DMS114 treated with DMSO at 0.1 percent for 48 hours (cell line): Measurements from ENCODE around the gene ELOVL5.
"Not testable (repeated sequence)": the region's sequence is repeated elsewhere in the genome, so short reads cannot be mapped to it uniquely, and the experiment has no call there.

Source experiments
- DNase-seq: peaks from one replicate; lab custom pipeline; 2025; ENCODE audit not compliant: unreplicated experiment; lab: John Stamatoyannopoulos, UW

The ELOVL5 gene, protein sequence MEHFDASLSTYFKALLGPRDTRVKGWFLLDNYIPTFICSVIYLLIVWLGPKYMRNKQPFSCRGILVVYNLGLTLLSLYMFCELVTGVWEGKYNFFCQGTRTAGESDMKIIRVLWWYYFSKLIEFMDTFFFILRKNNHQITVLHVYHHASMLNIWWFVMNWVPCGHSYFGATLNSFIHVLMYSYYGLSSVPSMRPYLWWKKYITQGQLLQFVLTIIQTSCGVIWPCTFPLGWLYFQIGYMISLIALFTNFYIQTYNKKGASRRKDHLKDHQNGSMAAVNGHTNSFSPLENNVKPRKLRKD

DNA sequence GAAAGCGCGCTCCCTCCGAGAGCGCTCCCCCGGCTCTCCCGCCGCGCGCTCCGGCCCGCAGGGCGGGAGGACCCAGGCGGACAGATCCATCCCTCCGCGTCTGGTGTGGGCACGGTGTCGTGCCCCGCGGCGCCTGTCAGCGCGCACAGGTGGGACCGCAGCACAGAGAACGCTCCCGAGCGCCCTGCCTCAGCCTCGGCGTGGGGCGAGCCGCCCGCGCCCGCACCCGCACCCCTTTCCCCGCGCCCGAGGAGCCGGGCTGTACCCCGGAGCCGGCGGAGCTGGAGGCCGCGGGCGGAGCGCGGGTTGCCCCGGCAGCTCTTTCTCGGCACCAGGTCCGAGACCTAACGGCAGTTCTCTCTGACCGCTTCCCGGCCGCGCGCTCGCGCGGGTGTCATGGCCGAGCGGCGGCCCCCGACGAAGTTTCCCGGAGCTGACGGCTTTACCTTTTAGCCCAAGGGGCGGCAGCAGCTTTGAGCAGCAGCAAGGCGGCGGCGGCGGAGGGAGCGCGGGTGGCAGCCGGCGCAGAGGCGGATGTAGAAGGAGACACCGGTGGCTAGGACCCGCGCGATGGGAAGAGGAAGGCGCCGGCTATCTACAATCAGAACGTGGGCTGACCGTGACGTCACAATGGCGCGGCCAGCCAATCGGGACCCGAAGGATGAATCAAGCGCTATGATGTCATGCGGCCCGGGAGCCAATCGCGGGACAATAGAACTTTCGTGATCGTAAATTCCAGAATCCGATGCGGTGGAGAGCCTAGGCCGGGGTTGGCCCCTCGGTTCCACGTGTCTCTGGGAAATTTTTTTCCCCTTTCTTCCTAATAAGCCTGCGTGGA is at the start of gene ELOVL5:
ELOVL5 (minus strand) TSS at position 580 of the 838 bp plus-strand sequence. CDS start 53,251 bp downstream, outside the sequence.
- peak; percentile 97 for DNase-seq

DNA sequence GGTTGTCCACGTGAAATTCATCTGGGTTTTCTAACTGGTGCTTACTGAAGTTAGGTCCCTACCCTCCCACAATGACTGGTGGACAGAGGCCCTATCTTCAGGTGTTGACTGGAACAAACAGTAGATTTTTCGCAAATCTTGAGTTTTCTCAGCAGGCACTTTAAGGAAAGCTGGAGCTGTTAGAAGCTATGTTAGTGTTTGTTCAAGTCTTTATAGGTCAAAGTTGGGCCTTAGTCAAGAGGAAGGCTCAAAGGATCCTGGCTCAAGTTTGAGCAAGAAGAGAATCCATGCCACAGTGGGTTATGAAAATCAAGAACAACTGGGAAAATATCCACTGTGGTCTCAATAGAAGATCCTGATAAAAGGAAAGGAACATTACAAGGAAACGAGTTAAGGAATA is 48.5 kb upstream of the ELOVL5 start:
- DNase-seq, result no peak

DNA sequence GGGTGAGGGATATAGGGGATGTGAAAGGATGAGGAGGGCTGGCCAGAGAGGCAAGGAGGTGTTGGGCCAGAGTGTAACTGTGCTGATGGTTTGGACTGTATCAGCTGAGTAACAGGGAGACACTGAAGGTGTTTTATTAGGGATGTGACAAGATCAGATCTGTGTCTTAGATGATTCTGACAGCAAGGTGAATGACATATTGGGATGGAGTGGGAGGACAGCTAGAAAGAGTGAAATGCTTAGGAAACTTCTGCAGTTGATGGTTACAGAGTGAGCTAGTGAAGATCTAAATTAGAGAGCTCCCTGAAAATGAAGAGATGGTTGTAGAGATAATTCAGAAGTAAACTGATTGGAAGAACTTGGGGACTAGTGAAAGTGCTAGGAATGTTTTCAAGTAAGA is 47.2 kb upstream of the ELOVL5 start:
- DNase-seq, result no peak

DNA sequence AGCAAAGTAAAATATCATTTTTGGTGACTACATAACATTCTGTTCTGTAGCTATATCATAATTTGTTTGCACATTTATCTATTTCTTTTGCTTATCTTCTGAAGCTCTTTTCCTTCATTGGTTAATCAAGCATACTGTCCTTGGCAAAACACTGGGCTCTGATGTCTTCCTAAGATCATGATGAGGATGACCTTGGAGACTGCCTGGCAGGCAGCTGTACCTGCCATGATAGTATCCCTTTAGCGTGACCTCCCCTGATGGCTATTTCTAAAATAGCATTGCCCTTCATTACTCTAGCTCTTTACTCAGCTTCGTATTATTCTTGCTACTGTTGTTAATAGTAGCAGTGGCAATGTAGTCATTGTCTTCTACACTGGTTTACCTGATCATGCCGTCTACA is 46.0 kb upstream of the ELOVL5 start:
- no peak for DNase-seq

DNA sequence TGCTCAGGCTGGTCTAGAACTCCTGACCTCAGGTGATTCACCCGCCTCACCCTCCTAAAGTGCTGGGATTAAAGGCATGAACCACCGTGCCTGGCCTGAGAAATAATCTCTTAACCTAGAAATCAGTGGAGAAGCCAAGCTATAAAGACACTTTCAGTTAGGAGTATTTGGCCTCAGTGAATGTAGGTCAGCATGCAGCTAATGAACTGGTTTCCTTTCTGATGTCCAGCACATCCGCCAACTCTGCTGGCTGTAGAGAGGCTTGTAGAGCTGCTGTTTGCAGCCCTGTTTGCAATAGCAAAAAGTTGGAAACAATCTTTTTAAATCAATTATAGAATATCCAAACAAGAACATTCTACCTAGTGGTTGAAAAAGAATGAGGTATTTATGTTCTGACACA is 42.4 kb upstream of the ELOVL5 start:
- DNase-seq, result no peak

DNA sequence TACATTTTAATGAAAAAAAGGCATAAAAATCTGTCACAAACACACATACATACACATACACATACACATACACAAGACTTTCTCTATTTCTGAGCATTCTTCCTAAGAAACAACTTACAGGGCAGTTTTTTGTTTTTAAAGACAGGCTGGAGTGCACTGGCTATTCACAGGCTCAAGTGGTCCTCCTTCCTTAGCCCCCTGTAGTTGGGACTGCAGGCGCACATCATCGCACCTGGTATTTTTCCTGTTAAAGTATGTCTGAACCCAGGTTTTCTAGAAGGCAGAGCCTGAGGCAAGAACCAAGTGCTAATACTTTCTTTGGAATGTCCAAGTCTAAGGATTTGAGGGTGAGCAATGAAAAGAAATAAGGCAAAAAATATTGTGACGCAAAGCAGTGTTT is 41.3 kb upstream of the ELOVL5 start:
- no peak for DNase-seq

DNA sequence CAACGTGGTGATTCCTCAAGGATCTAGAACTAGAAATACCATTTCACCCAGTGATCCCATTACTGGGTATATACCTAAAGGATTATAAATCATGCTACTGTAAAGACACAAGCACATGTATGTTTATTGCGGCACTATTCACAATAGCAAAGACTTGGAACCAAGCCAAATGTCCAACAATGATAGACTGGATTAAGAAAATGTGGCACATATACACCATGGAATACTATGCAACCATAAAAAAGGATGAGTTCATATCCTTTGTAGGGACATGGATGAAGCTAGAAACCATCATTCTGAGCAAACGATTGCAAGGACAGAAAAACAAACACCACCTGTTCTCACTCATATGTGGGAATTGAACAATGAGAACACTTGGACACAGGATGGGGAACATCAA is 39.9 kb upstream of the ELOVL5 start:
- not testable (repeated sequence) for DNase-seq

DNA sequence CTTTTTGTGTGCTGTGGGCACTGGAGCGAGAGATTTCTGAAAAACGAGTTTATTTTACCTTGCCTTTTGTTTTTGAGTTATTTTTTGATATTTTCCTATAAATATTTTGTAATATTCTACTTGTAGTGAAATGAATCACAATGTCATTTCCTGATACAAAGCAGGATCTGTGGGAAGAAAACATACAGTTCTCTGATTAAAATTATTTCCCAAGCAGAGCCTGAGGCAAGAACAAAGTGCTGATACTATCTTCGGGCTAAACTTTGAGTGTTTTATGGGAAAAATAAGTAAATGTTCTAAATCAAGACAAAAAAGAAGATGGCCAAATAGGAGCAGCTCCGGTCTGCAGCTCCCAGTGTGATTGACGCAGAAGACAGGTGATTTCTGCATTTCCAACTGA is 33.7 kb upstream of the ELOVL5 start:
- DNase-seq, result no peak

DNA sequence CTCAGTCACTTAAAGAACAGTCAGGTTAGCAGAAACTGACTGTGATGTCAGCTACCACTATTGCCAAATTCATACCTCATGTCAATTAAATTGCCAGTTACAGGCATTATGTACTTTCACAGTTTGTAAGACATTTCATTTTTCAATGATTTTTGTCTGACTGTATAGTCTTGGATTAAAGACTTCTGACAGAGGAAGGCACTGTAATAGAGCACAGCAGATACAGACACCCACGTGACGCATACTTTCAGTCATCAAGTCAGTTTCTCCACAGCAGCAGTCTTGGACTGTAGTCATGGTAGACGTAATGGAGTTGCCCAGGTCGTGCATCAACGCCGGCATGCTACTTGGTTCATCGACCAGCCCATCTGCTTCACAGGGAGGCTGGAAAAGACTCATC is 29.5 kb upstream of the ELOVL5 start:
- DNase-seq, result no peak

DNA sequence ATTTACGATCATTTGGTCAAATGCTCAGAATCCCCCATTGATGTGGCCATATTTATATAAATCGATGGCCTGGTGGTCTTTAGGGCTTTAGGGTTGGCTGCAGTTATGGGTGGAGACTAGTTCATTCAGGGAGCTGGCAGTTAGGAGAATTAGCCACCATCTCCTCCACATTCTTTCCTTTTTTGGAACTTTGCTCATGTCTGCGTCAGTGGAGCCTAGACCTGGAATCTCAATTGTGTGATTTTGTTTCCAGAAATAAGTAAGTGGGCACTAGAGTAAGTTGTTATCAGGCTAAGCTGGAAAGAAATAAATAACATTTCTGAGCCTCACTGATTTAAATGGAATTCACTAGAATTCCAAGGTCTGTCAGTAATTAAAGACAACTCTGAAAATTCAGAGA is 29.0 kb upstream of the ELOVL5 start:
- no peak for DNase-seq

DNA sequence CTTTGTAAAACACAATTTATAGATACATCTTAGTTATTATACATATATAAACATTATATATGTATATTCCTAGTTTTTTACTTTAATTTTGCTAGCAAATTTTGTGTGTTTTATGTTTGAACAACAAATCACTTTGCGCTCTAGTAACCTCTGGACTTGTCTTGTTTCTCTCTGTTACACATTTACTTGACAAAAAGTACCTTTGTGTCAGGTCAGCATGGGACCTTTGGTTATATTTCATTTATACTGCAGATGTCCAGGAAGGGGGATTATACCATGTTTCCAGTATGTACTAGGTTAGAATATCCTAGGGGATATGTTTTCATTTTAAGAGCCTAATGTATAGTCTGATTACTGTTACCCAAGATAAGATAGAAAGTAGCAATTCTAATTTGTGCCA is 28.5 kb upstream of the ELOVL5 start:
- no peak for DNase-seq

DNA sequence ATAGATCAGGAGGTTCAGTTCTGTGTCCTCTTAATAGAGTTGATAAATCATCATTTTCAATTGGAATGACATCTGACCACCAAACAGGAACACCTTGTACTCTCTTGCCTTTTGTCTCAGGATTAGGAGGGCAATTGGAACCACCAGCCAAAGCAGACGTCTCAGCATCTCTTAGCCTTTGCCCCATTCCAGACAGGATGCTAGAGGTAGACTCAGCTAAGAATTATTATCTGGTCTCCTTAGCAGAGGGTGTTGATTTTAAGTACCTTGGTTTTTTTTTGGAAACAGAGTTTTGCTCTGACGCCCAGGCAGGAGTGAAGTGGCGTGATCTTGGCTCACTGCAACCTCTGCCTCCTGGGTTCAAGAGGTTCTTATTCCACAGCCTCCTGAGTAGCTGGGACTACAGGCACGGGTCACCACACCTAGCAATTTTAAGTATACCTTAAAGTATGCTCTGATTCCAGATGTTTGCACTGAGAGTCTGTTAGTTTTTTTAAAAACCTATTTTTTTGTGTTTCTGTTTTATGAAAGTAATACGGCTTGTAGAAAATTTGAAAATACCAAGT is 28.0 kb upstream of the ELOVL5 start:
- no peak for DNase-seq

DNA sequence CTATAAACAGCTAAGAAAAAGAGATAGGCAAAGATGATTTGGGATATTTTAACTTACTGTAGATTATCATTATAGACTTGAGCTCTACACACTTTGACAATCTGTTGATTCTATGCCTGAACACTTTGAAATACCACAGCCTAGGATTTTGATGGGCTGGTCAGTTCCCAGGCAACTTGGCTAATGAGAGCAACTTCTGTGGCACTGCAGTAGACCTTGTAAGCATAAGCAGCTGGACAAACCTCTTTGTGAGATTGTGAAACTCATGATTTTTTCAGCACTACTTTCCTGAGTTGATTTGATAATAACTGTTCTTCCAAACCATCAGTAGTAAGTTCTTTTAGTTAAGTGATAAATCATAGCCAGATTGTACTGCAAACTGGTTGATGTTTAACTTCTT is 27.1 kb upstream of the ELOVL5 start:
- DNase-seq, result no peak

DNA sequence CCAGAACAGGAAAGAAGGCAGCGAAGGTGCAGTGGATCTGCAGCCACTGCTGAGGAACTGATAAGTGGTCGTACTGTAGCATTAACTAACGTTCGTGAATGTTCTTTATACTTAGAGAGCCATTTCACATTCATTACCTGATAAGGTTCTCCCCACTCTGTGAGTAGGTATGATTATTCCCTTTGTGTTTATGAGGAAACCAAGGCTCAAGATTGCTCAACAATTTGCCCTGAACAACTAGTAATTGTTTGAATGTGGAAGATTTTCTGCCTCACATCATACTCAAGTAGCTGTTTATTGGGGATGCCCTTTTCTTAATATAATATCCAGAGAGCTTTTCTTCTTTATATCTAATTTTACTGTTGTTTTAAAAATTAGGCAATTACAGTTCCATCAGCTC is 24.9 kb upstream of the ELOVL5 start:
- no peak for DNase-seq

DNA sequence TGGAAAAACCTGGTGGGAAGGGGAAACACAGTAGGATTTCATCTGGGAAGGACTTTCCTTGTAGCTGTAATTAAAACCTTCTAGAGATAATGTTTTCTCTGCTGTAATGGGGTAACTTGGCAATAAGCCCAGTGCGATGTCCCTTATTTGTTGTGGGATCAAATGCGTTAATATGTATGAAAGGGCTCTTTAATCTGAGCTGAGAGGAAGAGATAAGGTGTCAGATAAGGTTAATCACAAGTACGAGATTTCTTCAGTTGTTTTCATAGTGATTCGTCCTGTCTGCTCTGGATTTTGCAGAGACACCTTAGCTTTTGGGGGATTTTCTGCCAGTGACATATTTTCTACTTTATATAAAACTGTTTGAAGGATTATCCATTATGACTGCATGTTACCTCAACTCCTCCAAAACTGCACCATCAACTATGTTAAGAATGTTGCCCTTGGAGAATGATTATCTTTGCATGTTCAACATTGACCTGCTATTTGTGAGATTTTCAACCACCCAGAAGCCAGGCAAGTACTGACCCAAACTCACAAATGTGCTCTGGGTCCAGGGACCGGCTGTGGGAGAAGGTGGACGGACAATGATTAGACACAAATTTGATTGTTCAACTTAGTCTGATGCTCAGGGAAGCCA is 21.2 kb upstream of the ELOVL5 start:
- DNase-seq, result no peak

DNA sequence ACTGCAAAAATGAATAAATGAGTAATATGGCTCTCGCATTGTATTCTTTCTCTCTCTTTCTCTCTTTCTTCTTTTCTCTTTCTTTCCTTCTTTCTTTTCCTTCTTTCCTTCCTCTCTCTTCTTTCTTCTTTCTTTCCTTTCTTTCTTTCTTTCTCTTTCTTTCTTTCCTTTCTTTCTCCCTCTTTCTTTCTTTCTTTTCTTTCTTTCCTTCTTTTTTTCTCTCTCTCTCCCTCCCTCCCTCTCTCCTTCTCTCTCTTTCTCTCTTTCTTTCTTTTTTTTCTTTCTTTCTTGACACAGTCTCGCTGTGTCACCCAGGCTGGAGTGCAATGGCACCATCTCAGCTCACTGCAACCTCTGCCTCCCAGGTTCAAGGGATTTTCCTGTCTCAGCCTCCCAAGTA is 20.3 kb upstream of the ELOVL5 start:
- DNase-seq, result no peak

DNA sequence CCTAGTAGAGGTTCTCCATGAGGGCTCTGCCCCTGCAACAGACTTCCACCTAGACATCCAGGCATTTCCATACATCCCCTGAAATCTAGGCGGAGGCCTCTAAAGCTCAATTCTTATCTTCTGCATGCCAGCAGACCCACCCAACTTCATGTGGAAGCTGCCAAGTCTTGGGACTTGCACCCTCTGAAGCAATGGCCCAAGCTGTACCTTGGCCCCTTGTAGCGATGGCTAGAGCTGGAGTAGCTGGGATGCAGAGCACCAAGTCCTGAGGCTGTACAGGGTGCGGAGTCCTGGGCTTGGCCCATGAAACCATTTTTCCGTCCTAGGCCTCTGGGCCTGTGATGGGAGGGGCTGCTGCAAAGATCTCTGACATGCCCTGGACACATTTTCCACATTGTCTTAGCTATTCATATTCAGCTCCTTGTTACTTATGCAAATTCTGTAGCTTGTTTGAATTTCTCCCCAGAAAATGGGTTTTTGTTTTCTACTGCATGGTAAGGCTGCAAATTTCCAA is 17.4 kb upstream of the ELOVL5 start:
- no peak for DNase-seq

DNA sequence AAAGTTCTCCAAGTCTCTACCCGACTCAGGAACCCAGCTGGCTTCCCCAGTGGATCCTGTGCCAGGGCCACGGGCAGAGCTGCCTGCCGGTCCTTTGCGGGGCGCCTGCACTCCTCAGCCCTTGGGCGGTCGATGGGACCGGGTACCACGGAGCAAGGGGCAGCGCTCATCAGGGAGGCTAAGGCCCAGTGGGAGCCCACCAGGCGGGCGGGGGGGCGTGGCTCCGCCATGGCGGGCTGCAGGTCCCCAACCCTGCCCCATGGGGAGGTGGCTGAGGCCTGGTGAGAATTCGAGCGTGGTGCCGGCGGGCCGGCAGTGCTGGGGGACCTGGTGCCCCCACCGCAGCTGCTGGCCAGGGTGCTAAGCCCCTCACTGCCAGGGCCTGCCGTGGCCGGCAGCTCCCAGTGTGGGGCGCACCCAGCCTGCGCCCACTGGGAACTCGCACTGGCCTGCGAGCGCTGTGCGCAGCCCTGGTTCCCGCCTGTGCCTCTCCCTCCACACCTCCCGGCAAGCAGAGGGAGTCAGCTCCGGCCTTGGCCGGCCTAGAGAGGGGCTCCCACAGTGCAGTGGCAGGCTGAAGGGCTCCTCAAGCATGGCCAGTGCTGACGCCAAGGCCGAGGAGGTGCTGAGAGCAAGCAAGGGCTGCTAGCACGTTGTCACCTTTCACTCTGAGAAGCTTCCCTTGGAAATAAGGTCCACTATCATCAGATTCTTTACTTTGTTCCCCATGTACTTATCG is 14.8 kb upstream of the ELOVL5 start:
- no peak for DNase-seq

DNA sequence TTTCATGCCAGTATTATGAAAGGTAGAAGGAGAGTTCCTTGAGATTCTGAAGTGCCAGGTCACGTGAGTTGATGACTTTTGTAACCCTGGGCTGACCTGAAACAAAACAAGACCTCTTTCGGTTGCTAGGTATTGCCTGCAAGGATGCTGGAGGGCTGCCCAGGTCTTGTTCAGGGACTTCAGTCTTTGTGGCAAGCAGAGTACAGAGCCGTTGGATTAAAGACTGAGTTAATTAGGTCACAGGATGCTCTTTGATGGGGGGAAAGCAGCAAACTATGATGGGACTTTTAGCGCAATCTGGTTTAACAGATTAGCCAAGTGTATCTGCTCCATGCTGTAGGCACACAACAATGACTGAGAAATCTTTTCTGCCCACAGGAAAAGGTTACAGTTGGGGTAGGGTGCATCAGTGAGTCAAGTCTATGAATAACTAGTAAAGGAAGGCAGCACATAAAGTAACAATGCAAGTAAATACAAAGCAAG is 12.8 kb upstream of the ELOVL5 start:
- no peak for DNase-seq

DNA sequence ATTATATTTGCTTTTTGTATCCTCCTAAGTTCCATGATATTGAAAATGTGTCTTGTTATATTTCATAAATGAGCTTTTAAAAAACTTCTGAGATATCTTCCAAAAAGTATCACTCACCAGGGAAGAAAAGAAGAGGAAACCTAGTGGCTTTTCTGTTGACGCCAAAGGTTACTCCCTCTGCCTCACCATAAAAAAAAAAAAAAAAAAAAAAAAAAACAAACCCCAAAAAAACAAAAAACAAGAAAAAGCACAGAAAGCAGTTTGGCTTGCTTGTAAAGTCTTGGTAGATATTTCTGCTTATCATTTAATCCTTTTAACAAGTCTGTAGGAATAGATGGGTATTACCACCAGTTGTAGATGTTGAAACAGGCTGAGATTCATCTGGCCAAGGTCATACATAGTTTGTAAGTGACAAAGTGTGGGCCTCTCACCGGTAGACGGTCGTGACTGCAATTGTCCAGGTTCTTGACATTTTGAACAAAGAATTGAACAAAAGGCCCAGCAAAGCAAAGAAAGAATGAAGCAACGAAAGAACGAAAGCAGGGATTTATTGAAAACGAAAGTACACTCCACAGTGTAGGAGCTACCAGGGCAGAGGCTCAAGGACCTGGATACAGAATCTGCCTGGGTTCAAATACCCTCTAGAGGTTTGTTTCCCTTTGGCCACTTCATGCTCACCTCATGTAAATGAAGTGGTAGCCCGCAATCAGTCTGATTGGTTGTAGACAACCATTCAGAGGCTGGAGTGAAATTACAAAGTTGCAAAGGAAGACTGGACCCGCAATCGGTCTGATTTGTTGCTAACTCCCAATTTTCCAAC is 11.6 kb upstream of the ELOVL5 start:
- DNase-seq, result no peak
